Transverse colon (tissue), 3 donors: ENCODE results near the gene ADAMTS16.

Experiments used
- CTCF ChIP-seq, 5 experiments: fragments of 200-600 bp in 3 of 5; fragments of 450-650 bp in 2 of 5; sonication (generic) in 3 of 5; IDR thresholded peaks; 1 replicate in 2 of 5; 2 replicates in 3 of 5; pipeline ENCODE4 v1.5.1; 2016 to 2017; ENCODE audit warnings: antibody characterized with exemption in 5 of 5, inconsistent platforms in 3 of 5, mild to moderate bottlenecking in 2 of 5, moderate library complexity in 1 of 5
- POLR2A ChIP-seq: fragments of 450-650 bp; IDR thresholded peaks from one replicate; pipeline ENCODE4 v1.6.1; 2016; ENCODE audit warnings: antibody characterized with exemption, mild to moderate bottlenecking, moderate library complexity

DNA sequence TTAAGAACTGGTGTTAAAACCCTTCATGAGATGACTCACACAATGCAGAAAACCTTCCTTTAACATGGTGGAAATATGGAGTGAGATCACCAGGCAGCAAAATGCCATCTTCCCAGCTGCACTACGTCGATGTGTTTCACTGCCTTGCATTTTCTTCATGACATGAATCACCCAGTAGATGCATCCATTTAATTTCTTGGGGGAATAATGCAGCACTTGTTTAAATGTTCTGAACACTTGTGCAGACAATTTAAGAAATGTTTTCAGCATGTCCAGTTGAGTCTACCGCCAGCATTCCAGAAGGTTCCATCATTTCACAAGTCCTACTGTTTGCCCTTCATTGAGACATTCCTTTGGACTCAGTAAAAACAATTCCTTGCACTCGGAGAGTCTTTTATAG lies 81.6 kb downstream of the ADAMTS16 start:
- no peak for TF ChIP-seq CTCF (IDR thresholded peaks at IDR 0.05)
- TF ChIP-seq POLR2A, result no peak
